A673 (cell line): ENCODE data around the gene KCNMA1. TPM values are rescaled to one million over a fixed set of nuclear protein-coding genes. Genes with fewer than 3 reads are reported as not detected.
"Not testable (repeated sequence)": the region's sequence is repeated elsewhere in the genome, so short reads cannot be mapped to it uniquely, and the experiment has no call there.

Source experiments
- BruUV-seq: library from RNA; stranded (reverse); fragments of 400-500 nt; replicated peaks from 2 replicates; lab custom pipeline; 2021; lab: Mats Ljungman, UMichigan
- CTCF ChIA-PET: fragments of 300-600 bp; sonication (Branson Sonifier 250); formaldehyde crosslinking; loops from one replicate; lab custom pipeline; 2022; ENCODE audit warnings: antibody characterized with exemption; lab: Charles Lee
- POLR2A ChIA-PET: fragments of 300-600 bp; sonication (Branson Sonifier 250); formaldehyde crosslinking; loops from one replicate; lab custom pipeline; 2022; ENCODE audit warnings: antibody characterized with exemption; ENCODE audit not compliant: low non-redundant PET; lab: Charles Lee
- DNase-seq: peaks from one replicate; pipeline ENCODE4 v3.0.0-alpha.2; 2015; ENCODE audit warnings: low spot score
- H3K27ac ChIP-seq: fragments of 200-600 bp; sonication (generic); 2 replicates; pipeline ENCODE4 v1.5.1; 2016; ENCODE audit warnings: mixed run types, low read depth, mild to moderate bottlenecking, mixed read lengths, antibody characterized with exemption, low read length; ENCODE audit not compliant: poor library complexity, severe bottlenecking
- H3K27me3 ChIP-seq: fragments of 200-600 bp; sonication (generic); replicated peaks from 2 replicates; pipeline ENCODE4 v1.6.1; 2017; ENCODE audit warnings: mixed run types, low read depth, mild to moderate bottlenecking, mixed read lengths, antibody characterized with exemption, low read length; ENCODE audit not compliant: insufficient read depth, poor library complexity
- H3K36me3 ChIP-seq: fragments of 200-600 bp; sonication (generic); 2 replicates; pipeline ENCODE4 v1.6.1; 2016; ENCODE audit warnings: mixed run types, mild to moderate bottlenecking, mixed read lengths, antibody characterized with exemption, low read length; ENCODE audit not compliant: insufficient read depth, poor library complexity, severe bottlenecking
- H3K4me1 ChIP-seq: fragments of 200-600 bp; sonication (generic); 2 replicates; pipeline ENCODE4 v1.6.1; 2017; ENCODE audit warnings: mixed run types, mild to moderate bottlenecking, mixed read lengths, antibody characterized with exemption, low read length; ENCODE audit not compliant: insufficient read depth, poor library complexity, severe bottlenecking
- H3K4me3 ChIP-seq: fragments of 200-600 bp; sonication (generic); 2 replicates; pipeline ENCODE4 v1.5.1; 2016; ENCODE audit warnings: low read depth, mixed run types, mild to moderate bottlenecking, mixed read lengths, low read length; ENCODE audit not compliant: poor library complexity, severe bottlenecking
- H3K9me3 ChIP-seq: fragments of 200-600 bp; sonication (generic); 2 replicates; pipeline ENCODE4 v1.6.1; 2016; ENCODE audit warnings: mixed run types, low read depth, mild to moderate bottlenecking, mixed read lengths, antibody characterized with exemption, low read length; ENCODE audit not compliant: poor library complexity, severe bottlenecking
- CTCF ChIP-seq: fragments of 300-800, 200-600 bp; sonication (generic); conservative IDR thresholded peaks from 2 replicates; pipeline ENCODE4 v1.5.1; 2017; ENCODE audit warnings: low read depth, mild to moderate bottlenecking, antibody characterized with exemption, low read length, moderate library complexity, mixed read lengths
- EZH2 ChIP-seq: fragments of 200-600 bp; sonication (generic); IDR thresholded peaks from 2 replicates; pipeline ENCODE4 v1.6.1; 2017; ENCODE audit warnings: borderline replicate concordance, low read depth, mild to moderate bottlenecking, mixed read lengths, antibody characterized with exemption, low read length; ENCODE audit not compliant: poor library complexity, severe bottlenecking
- intact Hi-C: fragments of 100-400 bp; cut with micrococcal nuclease; formaldehyde crosslinking; loops from one replicate; pipeline ENCODE4 v1.10.0; 2022; ENCODE audit not compliant: unreplicated experiment
- total RNA-seq: library from RNA; stranded (reverse); gene quantifications from 2 replicates; pipeline ENCODE4 v1.2.3, GENCODE V29; 2021

Gene KCNMA1
- total RNA-seq, 1 experiment from 2014 or later: 0.84 TPM

- no peak for DNase-seq
- intact Hi-C loops: no loop called here
- Histone ChIP-seq H3K27me3 (no peaks in the 10 kb centered on the region), H3K4me1 (no peaks in the 10 kb centered on the region), H3K4me3 (no peak overlapping the region), H3K27ac (no peak overlapping the region), H3K36me3 (no peaks in the 10 kb centered on the region), H3K9me3 (no peaks in the 10 kb centered on the region)
- TF ChIP-seq CTCF (no peak), EZH2 (no peak)
- ChIA-PET CTCF (no interaction called here), POLR2A (no interaction called here)
- no TSS peak for BruUV-seq
These were observed 222.2 kb downstream of the KCNMA1 start for GRCh38 chr10:77415313-77415960.

GRCh38 chr10:77413231-77413630 lies 224.4 kb downstream of the KCNMA1 start:
- TF ChIP-seq EZH2: no peak
- TF ChIP-seq CTCF: no peak

GRCh38 chr10:77412573-77413133 lies 225.0 kb downstream of the KCNMA1 start:
- DNase-seq, H3K27ac ChIP-seq, H3K27me3 ChIP-seq, POLR2A ChIA-PET, H3K4me1 ChIP-seq, H3K4me3 ChIP-seq, H3K36me3 ChIP-seq, intact Hi-C loops, H3K9me3 ChIP-seq, CTCF ChIA-PET, BruUV-seq: not testable (repeated sequence)

More at GRCh38 chr10:77413231-77413630, 224.4 kb downstream of the KCNMA1 start:
- no peak overlapping the region for H3K4me3 ChIP-seq
- DNase-seq: no peak
- ChIA-PET POLR2A (no interaction called here), CTCF (no interaction called here)
- H3K9me3 ChIP-seq: no peaks in the 10 kb centered on the region
- H3K27me3 ChIP-seq: no peaks in the 10 kb centered on the region
- H3K36me3 ChIP-seq: no peaks in the 10 kb centered on the region
- no TSS peak for BruUV-seq
- intact Hi-C loops: no loop called here
- no peak overlapping the region for H3K27ac ChIP-seq
- H3K4me1 ChIP-seq: no peaks in the 10 kb centered on the region

GRCh38 chr10:77411805-77412204 lies 225.8 kb downstream of the KCNMA1 start:
- H3K4me1 ChIP-seq: no peaks in the 10 kb centered on the region
- no TSS peak for BruUV-seq
- no peak overlapping the region for H3K27ac ChIP-seq
- H3K4me3 ChIP-seq: no peak overlapping the region
- no peaks in the 10 kb centered on the region for H3K36me3 ChIP-seq
- intact Hi-C loops: no loop called here
- no peak for TF ChIP-seq EZH2
- no peak for TF ChIP-seq CTCF
- no peak for DNase-seq
- no peaks in the 10 kb centered on the region for H3K27me3 ChIP-seq
- POLR2A ChIA-PET: no interaction called here
- CTCF ChIA-PET: no interaction called here
- no peaks in the 10 kb centered on the region for H3K9me3 ChIP-seq
